Stimulated activated CD4-positive, alpha-beta T cell treated with anti-CD3 and anti-CD28 coated beads, TNF-alpha, amount 100 ng/mL, for 24 hours (primary cell): ENCODE results near the gene NPIPA1.
"Not testable (repeated sequence)": the region's sequence is repeated elsewhere in the genome, so short reads cannot be mapped to it uniquely, and the experiment has no call there.

Experiments
- DNase-seq, 3 experiments: peaks; one replicate each; pipeline ENCODE4 v3.0.0-alpha.2; 2020; ENCODE audit warnings: low read depth in 3 of 3

The NPIPA1 gene

GRCh38 chr16:14976971-14977736 is 39.9 kb downstream of the NPIPA1 start:
- not testable (repeated sequence) for DNase-seq

- DNase-seq = not testable (repeated sequence)
Observed at GRCh38 chr16:14978281-14978680, 41.0 kb downstream of the NPIPA1 start.

- DNase-seq = not testable (repeated sequence)
Observed at GRCh38 chr16:14978908-14979307, 41.7 kb downstream of the NPIPA1 start.

GRCh38 chr16:14981234-14981633 is 44.0 kb downstream of the NPIPA1 start:
- not testable (repeated sequence) for DNase-seq

- DNase-seq = not testable (repeated sequence)
Observed at GRCh38 chr16:14982521-14982920, 45.3 kb downstream of the NPIPA1 start.

- DNase-seq = not testable (repeated sequence)
Observed at GRCh38 chr16:14988092-14988491, 50.8 kb downstream of the NPIPA1 start.

GRCh38 chr16:14988661-14989191 is 51.5 kb downstream of the NPIPA1 start:
- not testable (repeated sequence) for DNase-seq

- not testable (repeated sequence) for DNase-seq
Observed at GRCh38 chr16:14989291-14990281, 52.3 kb downstream of the NPIPA1 start.

GRCh38 chr16:14993277-14994151 is 56.3 kb downstream of the NPIPA1 start:
- DNase-seq = not testable (repeated sequence)

- DNase-seq = not testable (repeated sequence)
Observed at GRCh38 chr16:14996702-14997101, 59.5 kb downstream of the NPIPA1 start.

- DNase-seq = not testable (repeated sequence)
Observed at GRCh38 chr16:14998300-14998699, 61.1 kb downstream of the NPIPA1 start.

- DNase-seq = not testable (repeated sequence)
Observed at GRCh38 chr16:14999845-15000244, 62.6 kb downstream of the NPIPA1 start.
